H1 (cell line): ENCODE measurements around the gene SLC38A10. TPM values are rescaled to one million over a fixed set of nuclear protein-coding genes. Genes with fewer than 3 reads are reported as not detected.

ENCODE experiments used
- CTCF ChIA-PET: fragments of 300-600 bp; sonication (Branson Sonifier 250); formaldehyde crosslinking; loops from one replicate; lab custom pipeline; 2021; ENCODE audit not compliant: partially characterized antibody; lab: Charles Lee
- POLR2A ChIA-PET: fragments of 300-600 bp; sonication (Branson Sonifier 250); formaldehyde crosslinking; loops from one replicate; lab custom pipeline; 2021; ENCODE audit warnings: inconsistent platforms; ENCODE audit not compliant: partially characterized antibody; lab: Charles Lee
- DNase-seq, 2 experiments: peaks; one replicate each; pipeline versions ENCODE4 v3.0.0 to v3.0.0-alpha.2; 2010 to 2022; ENCODE audit warnings: low spot score in 2 of 2, low read depth in 1 of 2, mixed read lengths in 1 of 2
- FAIRE-seq: peaks from 2 replicates; lab custom pipeline; 2011; peaks lifted over from hg19 to GRCh38; lab: Jason Lieb, UNC
- H2AFZ ChIP-seq: 2 replicates; pipeline ENCODE4 v1.8.1; 2012; ENCODE audit warnings: low read length, inconsistent platforms
- H2AK5ac ChIP-seq: 2 replicates; pipeline ENCODE4 v1.6.1; 2013; ENCODE audit warnings: low read depth, low read length
- H2BK120ac ChIP-seq: replicated peaks from 2 replicates; pipeline ENCODE3; 2013; ENCODE audit warnings: low read depth, low read length, inconsistent platforms
- H2BK12ac ChIP-seq: 2 replicates; pipeline ENCODE4 v1.6.1; 2013; ENCODE audit warnings: low read depth, low read length
- H2BK15ac ChIP-seq: 2 replicates; pipeline ENCODE4 v1.6.1; 2013; ENCODE audit warnings: low read length
- H2BK20ac ChIP-seq: 2 replicates; pipeline ENCODE4 v1.6.1; 2013; ENCODE audit warnings: low read length
- H2BK5ac ChIP-seq: 2 replicates; pipeline ENCODE4 v1.6.1; 2013; ENCODE audit warnings: low read depth, low read length
- H3K14ac ChIP-seq: 2 replicates; pipeline ENCODE4 v1.6.1; 2013; ENCODE audit warnings: inconsistent platforms; ENCODE audit not compliant: insufficient read length
- H3K18ac ChIP-seq: 2 replicates; pipeline ENCODE4 v1.6.1; 2013; ENCODE audit warnings: low read length; ENCODE audit errors: extremely low read depth
- H3K23ac ChIP-seq: 2 replicates; pipeline ENCODE4 v1.6.1; 2013; ENCODE audit warnings: inconsistent platforms; ENCODE audit not compliant: insufficient read length
- H3K23me2 ChIP-seq: 2 replicates; pipeline ENCODE4 v1.6.1; 2013; ENCODE audit warnings: low read depth, low read length
- H3K27ac ChIP-seq: 2 replicates; pipeline ENCODE4 v1.6.1; 2011; ENCODE audit warnings: low read depth, low read length, inconsistent platforms
- H3K27me3 ChIP-seq, 4 experiments: replicated peaks in 1 of 4; 1 replicate in 1 of 4; 2 replicates in 3 of 4; pipeline versions ENCODE4 v1.6.1 to v1.8.1; 2011 to 2013; ENCODE audit warnings: low read length in 3 of 4, mild to moderate bottlenecking in 3 of 4, inconsistent platforms in 2 of 4, mixed read lengths in 2 of 4, moderate library complexity in 1 of 4; ENCODE audit not compliant: control insufficient read depth in 3 of 4, insufficient read depth in 3 of 4; ENCODE audit errors: extremely low read depth in 1 of 4
- H3K36me3 ChIP-seq, 4 experiments: 2 replicates each; pipeline versions ENCODE4 v1.6.1 to v1.8.1; 2011 to 2013; ENCODE audit warnings: mild to moderate bottlenecking in 4 of 4, low read length in 3 of 4, moderate library complexity in 2 of 4, control low read depth in 1 of 4, inconsistent platforms in 1 of 4; ENCODE audit not compliant: insufficient read depth in 4 of 4, control insufficient read depth in 2 of 4
- H3K4ac ChIP-seq: replicated peaks from 2 replicates; pipeline ENCODE3; 2013; ENCODE audit warnings: low read length, low read depth, mixed read lengths, inconsistent platforms; ENCODE audit not compliant: insufficient read length
- H3K4me1 ChIP-seq, 4 experiments: replicated peaks in 1 of 4; 1 replicate in 1 of 4; 2 replicates in 3 of 4; pipeline versions ENCODE4 v1.6.1 to v1.8.1; 2011 to 2013; ENCODE audit warnings: low read length in 3 of 4, inconsistent platforms in 2 of 4, mixed read lengths in 1 of 4; ENCODE audit not compliant: insufficient read depth in 4 of 4, control insufficient read depth in 3 of 4
- H3K4me2 ChIP-seq, 2 experiments: 2 replicates each; pipeline versions ENCODE4 v1.6.1 to v1.8.1; 2011 to 2013; ENCODE audit warnings: low read depth in 2 of 2, low read length in 2 of 2, control low read depth in 1 of 2, inconsistent platforms in 1 of 2, mild to moderate bottlenecking in 1 of 2; ENCODE audit not compliant: insufficient read depth in 1 of 2
- H3K4me3 ChIP-seq, 4 experiments: fragments of 200-600, 300-600 bp in 1 of 4; sonication (generic), shearing (Covaris generic), sonication (Bioruptor Twin) in 1 of 4; 2 replicates each; pipeline versions ENCODE4 v1.5.1 to v1.8.1; 2011 to 2016; ENCODE audit warnings: low read length in 4 of 4, low read depth in 3 of 4, control low read depth in 2 of 4, inconsistent platforms in 2 of 4, mild to moderate bottlenecking in 2 of 4, mixed read lengths in 1 of 4, moderate library complexity in 1 of 4; ENCODE audit not compliant: insufficient read depth in 2 of 4; ENCODE audit errors: extremely low read depth in 1 of 4
- H3K56ac ChIP-seq: replicated peaks from 2 replicates; pipeline ENCODE3; 2013; ENCODE audit warnings: low read depth, mild to moderate bottlenecking, mixed read lengths, low read length, inconsistent platforms; ENCODE audit not compliant: insufficient read length
- H3K79me1 ChIP-seq: 2 replicates; pipeline ENCODE4 v1.6.1; 2013; ENCODE audit warnings: low read depth, low read length, control low read depth
- H3K79me2 ChIP-seq, 2 experiments: 2 replicates each; pipeline versions ENCODE4 v1.6.1 to v1.8.1; 2012 to 2013; ENCODE audit warnings: low read length in 2 of 2, mild to moderate bottlenecking in 2 of 2, inconsistent platforms in 1 of 2; ENCODE audit not compliant: insufficient read depth in 2 of 2, control insufficient read depth in 1 of 2
- H3K9ac ChIP-seq, 4 experiments: replicated peaks in 1 of 4; 1 replicate in 1 of 4; 2 replicates in 3 of 4; pipeline versions ENCODE4 v1.6.1 to v1.8.1; 2011 to 2013; ENCODE audit warnings: low read depth in 3 of 4, low read length in 3 of 4, control low read depth in 2 of 4, mild to moderate bottlenecking in 2 of 4, moderate library complexity in 2 of 4, inconsistent platforms in 1 of 4; ENCODE audit errors: extremely low read depth in 1 of 4
- H3K9me3 ChIP-seq, 2 experiments: 2 replicates each; pipeline versions ENCODE4 v1.6.1 to v1.8.1; 2012 to 2013; ENCODE audit warnings: mild to moderate bottlenecking in 2 of 2, moderate library complexity in 2 of 2, control low read depth in 1 of 2, inconsistent platforms in 1 of 2, low read depth in 1 of 2, low read length in 1 of 2, mixed read lengths in 1 of 2; ENCODE audit not compliant: insufficient read depth in 2 of 2
- H4K20me1 ChIP-seq, 2 experiments: replicated peaks in 1 of 2; 2 replicates each; pipeline versions ENCODE3 to v1.8.1; 2011 to 2013; ENCODE audit warnings: inconsistent platforms in 2 of 2, low read length in 2 of 2, mild to moderate bottlenecking in 1 of 2; ENCODE audit not compliant: insufficient read depth in 2 of 2, control insufficient read depth in 1 of 2
- H4K5ac ChIP-seq: 2 replicates; pipeline ENCODE4 v1.6.1; 2013; ENCODE audit warnings: low read length, low read depth, mixed read lengths, inconsistent platforms; ENCODE audit not compliant: insufficient read length
- H4K8ac ChIP-seq: 2 replicates; pipeline ENCODE4 v1.8.0; 2013; ENCODE audit warnings: mild to moderate bottlenecking, moderate library complexity, low read length, inconsistent platforms; ENCODE audit not compliant: insufficient read depth; ENCODE audit errors: extremely low read depth
- H4K91ac ChIP-seq: replicated peaks from 2 replicates; pipeline ENCODE3; 2013; ENCODE audit warnings: low read length, mixed read lengths, inconsistent platforms; ENCODE audit not compliant: insufficient read length
- CREB1 ChIP-seq: IDR thresholded peaks from 2 replicates; pipeline ENCODE4 v1.6.1; 2012; ENCODE audit warnings: inconsistent platforms
- HDAC6 ChIP-seq: IDR thresholded peaks from one replicate; pipeline ENCODE4 v1.7.1; 2012; ENCODE audit warnings: low read depth, mild to moderate bottlenecking, inconsistent platforms, low read length, moderate library complexity
- KDM5A ChIP-seq: fragments of 200-600 bp; IDR thresholded peaks from 2 replicates; pipeline ENCODE4 v1.7.1; 2012; ENCODE audit warnings: mild to moderate bottlenecking, low read length, inconsistent platforms, mixed read lengths
- POLR2AphosphoS5 ChIP-seq: IDR thresholded peaks from 2 replicates; pipeline ENCODE4 v1.6.1; 2011; ENCODE audit warnings: low read depth, low read length
- POU5F1 ChIP-seq: IDR thresholded peaks from 2 replicates; pipeline ENCODE4 v1.6.1; 2011; ENCODE audit warnings: low read depth, mild to moderate bottlenecking, low read length, moderate library complexity
- RBBP5 ChIP-seq: IDR thresholded peaks from 2 replicates; pipeline ENCODE4 v1.7.1; 2012; ENCODE audit warnings: low read depth, mild to moderate bottlenecking, inconsistent platforms, low read length, moderate library complexity, borderline replicate concordance
- SP2 ChIP-seq: IDR thresholded peaks from 2 replicates; pipeline ENCODE4 v1.6.1; 2012; ENCODE audit warnings: mild to moderate bottlenecking, low read length, inconsistent platforms
- SUZ12 ChIP-seq: fragments of 200-600 bp; sonication (generic); IDR thresholded peaks from 2 replicates; pipeline ENCODE4 v1.6.1; 2012; ENCODE audit warnings: mild to moderate bottlenecking, inconsistent platforms, low read length, moderate library complexity, mixed read lengths
- TBP ChIP-seq: IDR thresholded peaks from 2 replicates; pipeline ENCODE4 v1.6.1; 2011; ENCODE audit warnings: low read depth, low read length, improper control_type of control experiment
- whole genome bisulfite sequencing, 2 experiments: shearing (Covaris generic) in 1 of 2; methylation state at CpG; one replicate each; pipeline versions ENCODE4 v1.1.6 to v1.1.7; 2013 to 2015; ENCODE audit warnings: low lambda C conversion rate in 2 of 2, mixed read lengths in 2 of 2, inconsistent platforms in 1 of 2, low coverage in 1 of 2, missing lambda C conversion rate in 1 of 2; ENCODE audit not compliant: insufficient replicate concordance in 2 of 2, insufficient coverage in 1 of 2, insufficient read length in 1 of 2; ENCODE audit errors: extremely low coverage in 1 of 2, missing lambda C conversion rate in 1 of 2; 5-methylcytosine and 5-hydroxymethylcytosine counted together
- polyA plus RNA-seq, 7 experiments: library from polyadenylated mRNA; depleted of rRNA in 3 of 7; stranded (reverse) in 5 of 7; unstranded in 2 of 7; fragments of >200 nt in 5 of 7; fragments of 200-250 nt in 2 of 7; gene quantifications; 1 replicate in 5 of 7; 2 replicates in 1 of 7; 4 replicates in 1 of 7; pipeline versions ENCODE4 v1.2.1 to v1.2.3, GENCODE V29; 2011 to 2013; ENCODE audit warnings: missing spikeins in 2 of 7, mixed read lengths in 2 of 7
- total RNA-seq: library from RNA; stranded (reverse); fragmentation: NEBNext Ultra II Directional; extraction: Animal tissue kit (Norgen Biotek cat#: 25700); gene quantifications from 2 replicates; pipeline ENCODE4 v1.2.1, GENCODE V29; 2021
- TF ChIP-seq, protein P1 (sequence below): IDR thresholded peaks from 2 replicates; pipeline ENCODE4 v1.6.1; 2012; ENCODE audit warnings: low read length, inconsistent platforms

SLC38A10 gene
- total and polyA plus RNA-seq, 2 of the 8 experiments (the other 6 are each of a cell fraction or from before 2014, with no cell fraction given), result 26.4 to 41.0 TPM

DNA sequence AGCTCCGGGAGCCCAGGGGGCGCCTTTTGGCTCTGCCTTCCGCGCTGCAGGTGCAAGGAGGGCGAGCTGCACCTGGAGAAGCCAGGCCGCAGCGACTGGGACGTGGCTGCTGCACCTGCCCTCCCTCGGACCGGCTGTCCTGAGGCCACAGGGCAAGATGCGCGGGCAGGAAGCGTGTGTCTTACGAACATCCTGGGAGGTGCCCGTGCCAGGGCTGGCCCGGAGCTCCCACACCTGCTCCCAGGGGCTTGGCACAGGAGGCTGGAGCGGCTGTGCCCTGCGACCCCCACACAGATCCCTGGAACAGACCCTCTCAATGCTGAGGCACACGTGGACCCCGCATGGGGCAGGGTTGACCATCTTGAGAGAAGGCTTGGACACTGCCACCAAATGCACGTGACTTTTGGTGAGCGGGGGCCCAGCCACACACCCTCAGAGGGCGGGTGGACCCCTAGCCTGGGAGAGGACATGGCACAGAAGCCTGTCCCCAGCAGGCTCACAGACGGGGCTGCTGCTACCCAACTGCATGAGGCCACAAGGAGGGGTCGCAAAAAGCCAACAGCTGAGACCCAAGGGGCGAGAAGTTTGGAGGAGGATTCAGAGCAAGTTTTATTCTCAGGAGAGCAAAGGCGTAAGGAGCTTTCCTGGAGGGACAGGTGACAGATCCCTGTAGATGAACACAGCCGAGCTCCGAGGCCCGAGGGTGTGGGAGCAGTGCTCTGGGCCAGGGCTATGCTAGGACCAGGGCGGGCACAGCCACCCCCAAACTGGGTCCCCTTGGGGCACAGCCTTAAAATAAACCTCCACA lies 44.6 kb downstream of the SLC38A10 start:
- peaks cover 0 to 8% (median 2%) of the 10 kb centered on the region in 4 experiments; a peak in 3 of 7 replicates for H3K4me1 ChIP-seq
- no peak overlapping the region for H2BK15ac ChIP-seq
- no peak overlapping the region for H2AFZ ChIP-seq
- H2AK5ac ChIP-seq, result no peak overlapping the region
- CTCF ChIA-PET, result interaction anchor here (0.6 to 1.5 kb wide), 9 partner anchors 8 to 268 kb away, joined by 3 to 4 read pairs (median 3); no protein-coding TSS in a partner anchor
- no peak overlapping the region for H4K91ac ChIP-seq
- no peak overlapping the region for H3K23ac ChIP-seq
- FAIRE-seq (no peak), DNase-seq (no peak)
- H3K18ac ChIP-seq, result no peak overlapping the region
- H3K79me1 ChIP-seq, result no peaks in the 10 kb centered on the region
- no peak overlapping the region for H3K14ac ChIP-seq
- H2BK12ac ChIP-seq, result no peak overlapping the region
- H2BK120ac ChIP-seq, result no peak overlapping the region
- no peaks in the 10 kb centered on the region for H3K27me3 ChIP-seq
- no peak overlapping the region for H3K56ac ChIP-seq
- no peak overlapping the region for H4K5ac ChIP-seq
- H3K9ac ChIP-seq, result no peak overlapping the region
- H3K23me2 ChIP-seq, result peaks cover 6% of the 10 kb centered on the region; the same call in 1 of the 2 replicates
- H3K4me3 ChIP-seq, result no peak overlapping the region
- H4K8ac ChIP-seq, result no peak overlapping the region; the same call in none of the 2 replicates
- no peaks in the 10 kb centered on the region; a peak in 1 of 8 replicates for H3K36me3 ChIP-seq
- peaks cover 0 to 11% of the 10 kb centered on the region in 2 experiments for H4K20me1 ChIP-seq
- no peak overlapping the region for H3K27ac ChIP-seq
- H3K4me2 ChIP-seq, result no peak overlapping the region
- no peak overlapping the region for H2BK20ac ChIP-seq
- no peaks in the 10 kb centered on the region for H3K9me3 ChIP-seq
- no peak overlapping the region for H3K4ac ChIP-seq
- H2BK5ac ChIP-seq, result no peak overlapping the region
- POLR2A ChIA-PET, result interaction anchor here (0.6 to 1.7 kb wide), 8 partner anchors 8 to 273 kb away, joined by 3 to 6 read pairs (median 3); partner anchors contain the start of gene ACTG1
- WGBS, 2 experiments, result 93% methylated on average over 28 of the region's 31 CpGs; no CpG with 5 or more reads in 1 of the 2 experiments
- no peaks in the 10 kb centered on the region for H3K79me2 ChIP-seq
- TF ChIP-seq CREB1, result no peak
- no peak for TF ChIP-seq HDAC6
- TF ChIP-seq, protein P1, sequence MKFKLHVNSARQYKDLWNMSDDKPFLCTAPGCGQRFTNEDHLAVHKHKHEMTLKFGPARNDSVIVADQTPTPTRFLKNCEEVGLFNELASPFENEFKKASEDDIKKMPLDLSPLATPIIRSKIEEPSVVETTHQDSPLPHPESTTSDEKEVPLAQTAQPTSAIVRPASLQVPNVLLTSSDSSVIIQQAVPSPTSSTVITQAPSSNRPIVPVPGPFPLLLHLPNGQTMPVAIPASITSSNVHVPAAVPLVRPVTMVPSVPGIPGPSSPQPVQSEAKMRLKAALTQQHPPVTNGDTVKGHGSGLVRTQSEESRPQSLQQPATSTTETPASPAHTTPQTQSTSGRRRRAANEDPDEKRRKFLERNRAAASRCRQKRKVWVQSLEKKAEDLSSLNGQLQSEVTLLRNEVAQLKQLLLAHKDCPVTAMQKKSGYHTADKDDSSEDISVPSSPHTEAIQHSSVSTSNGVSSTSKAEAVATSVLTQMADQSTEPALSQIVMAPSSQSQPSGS, result no peak
- TF ChIP-seq POLR2AphosphoS5, result no peak
- TF ChIP-seq POU5F1, result no peak
- no peak for TF ChIP-seq KDM5A
- no peak for TF ChIP-seq SP2
- TF ChIP-seq TBP, result no peak
- no peak for TF ChIP-seq RBBP5
- TF ChIP-seq SUZ12, result no peak
